Mesothelial cell of epicardium (in vitro differentiated cells): ENCODE measurements around the gene DLX4. TPM values are rescaled to one million over a fixed set of nuclear protein-coding genes. Genes with fewer than 3 reads are reported as not detected.

Experiments
- DNase-seq, 2 experiments: peaks; one replicate each; pipeline ENCODE4 v3.0.0; 2021; ENCODE audit warnings: low spot score in 2 of 2; ENCODE audit not compliant: unreplicated experiment in 2 of 2
- H3K27ac Mint-ChIP-seq: 2 replicates; pipeline ENCODE4 v1.8.0; 2021; ENCODE audit warnings: mixed read lengths
- H3K27me3 Mint-ChIP-seq: 2 replicates; pipeline ENCODE4 v1.8.0; 2021; ENCODE audit warnings: low read depth, mixed read lengths
- H3K36me3 Mint-ChIP-seq: 2 replicates; pipeline ENCODE4 v1.8.0; 2021; ENCODE audit warnings: mixed read lengths
- H3K4me1 Mint-ChIP-seq: 2 replicates; pipeline ENCODE4 v1.8.0; 2021; ENCODE audit warnings: mixed read lengths
- H3K4me3 Mint-ChIP-seq: 2 replicates; pipeline ENCODE4 v1.8.0; 2021; ENCODE audit warnings: mild to moderate bottlenecking, moderate library complexity, mixed read lengths
- H3K9me3 Mint-ChIP-seq: 2 replicates; pipeline ENCODE4 v1.8.0; 2021; ENCODE audit warnings: mixed read lengths
- total RNA-seq: library from RNA; stranded (reverse); gene quantifications from 3 replicates; pipeline ENCODE4 v1.2.1, GENCODE V29; 2021
- TF ChIP-seq, protein P1 (sequence below): fragments of 200-600 bp; sonication (generic); IDR thresholded peaks from one replicate; pipeline ENCODE4 v1.5.0; 2021; ENCODE audit warnings: antibody characterized with exemption; ENCODE audit not compliant: unreplicated experiment

Gene DLX4
- total RNA-seq, 1 donor from 2014 or later = 2.7 TPM

DNA sequence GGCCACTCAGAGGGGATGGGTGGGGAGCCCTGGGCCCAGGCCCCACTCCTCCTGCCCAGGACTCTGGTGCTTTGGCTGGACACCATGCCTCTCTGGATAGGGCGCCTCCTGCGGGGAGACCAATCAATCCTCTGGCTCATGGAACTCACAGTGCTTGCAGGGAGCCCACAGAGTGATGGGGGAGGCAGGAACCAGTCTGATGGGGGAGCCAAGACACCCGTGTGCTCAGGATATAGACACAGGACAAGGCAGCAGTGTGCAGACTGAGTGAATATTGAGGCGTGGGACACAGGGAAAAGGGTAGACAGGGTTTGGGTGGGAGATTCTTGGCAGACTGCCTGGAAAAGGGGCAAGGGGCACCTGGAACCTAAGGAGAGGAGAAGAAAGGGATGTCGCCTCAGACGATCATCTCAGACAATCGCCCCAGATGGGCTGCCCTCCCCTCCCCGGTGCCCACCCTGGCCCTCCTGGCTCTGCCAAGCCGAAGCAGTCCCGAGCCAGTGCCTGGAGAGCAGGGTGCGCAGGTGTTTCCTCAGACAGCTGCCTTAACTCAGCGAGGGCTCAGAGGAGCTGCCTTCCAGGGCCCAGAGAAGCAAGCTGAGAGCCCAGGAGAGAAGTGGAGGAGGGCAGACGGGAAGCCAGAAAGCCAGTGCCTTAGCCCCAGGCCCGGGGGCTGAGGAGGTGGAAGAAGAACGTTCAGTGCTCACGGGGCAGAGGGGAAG is 37.4 kb upstream of the DLX4 start:
- H3K9me3 Mint-ChIP-seq = no peaks in the 10 kb centered on the region
- no peak for DNase-seq
- peaks cover 32% of the 10 kb centered on the region for H3K4me1 Mint-ChIP-seq
- no peaks in the 10 kb centered on the region for H3K27me3 Mint-ChIP-seq
- no peaks in the 10 kb centered on the region for H3K36me3 Mint-ChIP-seq
- H3K27ac Mint-ChIP-seq = peak overlapping the region; percentile 34
- TF ChIP-seq, protein P1, sequence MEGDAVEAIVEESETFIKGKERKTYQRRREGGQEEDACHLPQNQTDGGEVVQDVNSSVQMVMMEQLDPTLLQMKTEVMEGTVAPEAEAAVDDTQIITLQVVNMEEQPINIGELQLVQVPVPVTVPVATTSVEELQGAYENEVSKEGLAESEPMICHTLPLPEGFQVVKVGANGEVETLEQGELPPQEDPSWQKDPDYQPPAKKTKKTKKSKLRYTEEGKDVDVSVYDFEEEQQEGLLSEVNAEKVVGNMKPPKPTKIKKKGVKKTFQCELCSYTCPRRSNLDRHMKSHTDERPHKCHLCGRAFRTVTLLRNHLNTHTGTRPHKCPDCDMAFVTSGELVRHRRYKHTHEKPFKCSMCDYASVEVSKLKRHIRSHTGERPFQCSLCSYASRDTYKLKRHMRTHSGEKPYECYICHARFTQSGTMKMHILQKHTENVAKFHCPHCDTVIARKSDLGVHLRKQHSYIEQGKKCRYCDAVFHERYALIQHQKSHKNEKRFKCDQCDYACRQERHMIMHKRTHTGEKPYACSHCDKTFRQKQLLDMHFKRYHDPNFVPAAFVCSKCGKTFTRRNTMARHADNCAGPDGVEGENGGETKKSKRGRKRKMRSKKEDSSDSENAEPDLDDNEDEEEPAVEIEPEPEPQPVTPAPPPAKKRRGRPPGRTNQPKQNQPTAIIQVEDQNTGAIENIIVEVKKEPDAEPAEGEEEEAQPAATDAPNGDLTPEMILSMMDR = no peak
- no peak overlapping the region for H3K4me3 Mint-ChIP-seq

DNA sequence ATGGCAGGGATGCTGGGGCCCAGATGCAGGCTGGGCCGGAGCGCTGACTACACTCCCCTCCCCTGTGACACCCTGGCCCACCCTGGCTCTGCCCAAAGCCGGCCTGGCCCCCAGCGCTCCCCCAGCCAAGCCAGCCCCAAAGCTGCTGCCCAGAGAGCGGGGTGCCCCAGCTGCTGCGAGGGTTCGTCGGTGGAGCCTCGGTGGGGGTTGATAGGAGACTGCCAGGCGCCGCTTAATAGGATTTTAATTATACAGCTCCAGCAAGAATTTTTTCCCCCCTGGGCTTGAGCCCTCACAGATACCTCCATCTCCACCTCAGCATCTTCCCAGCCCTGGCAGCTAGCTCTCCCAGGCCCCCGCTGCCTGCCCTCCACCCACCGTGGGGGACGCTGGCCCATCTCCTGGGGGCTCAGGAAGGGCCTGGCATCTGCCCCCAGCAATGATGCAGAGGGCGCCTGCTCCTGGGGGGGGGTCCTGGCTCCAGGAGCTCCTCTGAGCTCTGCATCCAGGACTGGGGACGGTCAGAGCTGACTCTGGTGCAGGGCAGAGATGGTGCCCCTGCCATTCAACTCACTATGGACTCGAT is 36.8 kb upstream of the DLX4 start:
- Mint-ChIP-seq H3K36me3 (no peaks in the 10 kb centered on the region), H3K27me3 (no peaks in the 10 kb centered on the region), H3K4me1 (peaks cover 32% of the 10 kb centered on the region), H3K4me3 (no peak overlapping the region), H3K9me3 (no peaks in the 10 kb centered on the region), H3K27ac (no peak overlapping the region)
- no peak for DNase-seq
- TF ChIP-seq, protein P1 = no peak

DNA sequence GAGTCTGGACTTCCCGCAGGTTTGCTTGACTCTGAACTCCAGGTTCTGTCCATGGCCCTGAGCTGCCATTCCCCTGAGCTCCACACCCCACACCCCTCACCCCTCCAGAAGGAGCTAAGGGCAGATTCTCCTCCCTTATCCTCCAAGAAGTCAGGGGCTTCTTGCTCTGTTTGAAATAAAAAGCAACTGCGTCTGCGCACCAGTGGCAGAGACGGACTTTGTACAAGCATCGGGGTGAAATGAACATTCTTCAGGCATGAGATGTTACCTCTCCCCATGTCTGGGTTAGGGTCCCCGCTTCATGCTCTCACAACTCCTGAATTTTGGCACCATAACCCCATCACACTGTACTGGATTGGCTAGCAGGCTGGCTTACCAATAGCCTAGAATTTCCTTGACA is 36.1 kb upstream of the DLX4 start:
- no peaks in the 10 kb centered on the region for H3K9me3 Mint-ChIP-seq
- no peak overlapping the region for H3K4me3 Mint-ChIP-seq
- DNase-seq = no peak
- H3K4me1 Mint-ChIP-seq = peaks cover 32% of the 10 kb centered on the region
- H3K36me3 Mint-ChIP-seq = no peaks in the 10 kb centered on the region
- no peaks in the 10 kb centered on the region for H3K27me3 Mint-ChIP-seq
- TF ChIP-seq, protein P1 = no peak
- no peak overlapping the region for H3K27ac Mint-ChIP-seq

DNA sequence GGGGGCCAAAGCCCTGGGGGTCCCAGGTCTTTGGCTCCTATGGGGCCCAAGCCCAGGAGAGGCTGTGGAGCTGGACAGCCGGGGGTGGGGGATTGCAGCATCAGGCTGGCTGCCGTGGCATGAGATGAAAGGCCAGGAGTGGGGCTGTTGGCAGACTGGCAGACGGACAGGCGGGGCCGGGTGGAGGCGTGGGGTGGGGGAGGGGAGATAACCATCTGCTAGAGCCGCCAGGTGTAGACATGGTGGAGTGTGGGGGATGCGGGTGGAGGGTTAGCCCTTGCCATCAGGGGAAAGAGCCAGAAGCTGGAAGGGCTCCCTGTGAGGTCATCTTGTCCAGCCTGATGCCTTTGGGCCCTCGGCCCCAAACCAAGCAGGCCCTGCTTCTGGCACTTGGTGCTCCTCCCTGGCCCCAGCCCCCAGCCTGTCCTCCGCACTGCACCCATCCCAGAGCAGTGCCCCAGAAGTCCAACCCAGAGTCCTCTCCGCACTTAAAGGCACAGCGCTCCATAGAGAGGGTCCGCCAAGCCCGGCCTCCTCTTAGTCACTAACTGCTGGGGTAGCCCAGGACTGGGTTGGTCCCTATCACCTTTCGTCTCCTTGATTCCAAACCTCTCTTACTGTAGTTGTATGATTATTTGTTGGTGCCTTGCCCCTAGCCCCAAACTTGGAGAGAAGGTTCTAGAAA is 33.3 kb upstream of the DLX4 start:
- Mint-ChIP-seq H3K4me1 (peaks cover 32% of the 10 kb centered on the region), H3K27me3 (peaks cover 5% of the 10 kb centered on the region), H3K36me3 (no peaks in the 10 kb centered on the region), H3K9me3 (no peaks in the 10 kb centered on the region), H3K4me3 (no peak overlapping the region), H3K27ac (no peak overlapping the region)
- DNase-seq = no peak
- TF ChIP-seq, protein P1 = no peak

DNA sequence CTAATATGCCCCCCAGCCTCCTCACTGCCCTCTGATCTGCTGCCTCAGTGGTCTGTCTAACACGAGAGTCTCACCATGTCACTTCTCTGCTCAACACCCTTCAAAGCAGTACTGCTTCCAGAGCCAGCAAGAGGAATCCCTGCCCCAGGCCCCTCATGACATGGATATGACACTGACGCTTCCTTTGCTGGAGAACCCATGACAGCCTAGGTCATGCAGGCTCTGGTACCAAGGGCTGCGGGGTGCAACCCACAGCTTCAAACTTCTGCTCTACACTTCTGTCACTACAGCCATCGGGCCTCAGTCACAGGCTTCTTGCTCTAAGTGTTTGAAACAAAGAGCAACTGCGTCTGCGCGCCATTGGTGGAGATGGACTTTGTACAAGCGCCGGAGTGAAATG is 32.6 kb upstream of the DLX4 start:
- H3K4me1 Mint-ChIP-seq = peaks cover 30% of the 10 kb centered on the region

More for the DNA sequence above, 32.6 kb upstream of the DLX4 start:
- Mint-ChIP-seq H3K27ac (no peak overlapping the region), H3K4me3 (no peak overlapping the region), H3K9me3 (no peaks in the 10 kb centered on the region), H3K36me3 (no peaks in the 10 kb centered on the region), H3K27me3 (peaks cover 5% of the 10 kb centered on the region)
- TF ChIP-seq, protein P1 = no peak
- no peak for DNase-seq
